ENCODE measurements around the gene ANAPC4. TPM values are rescaled to one million over a fixed set of nuclear protein-coding genes. Genes with fewer than 3 reads are reported as not detected.
"Not testable (repeated sequence)": the region's sequence is repeated elsewhere in the genome, so short reads cannot be mapped to it uniquely, and the experiment has no call there.

Gene ANAPC4
- total and polyA plus RNA-seq, 2 of the 13 experiments (the other 11 are each of a cell fraction or from before 2014, with no cell fraction given), result 14.5 to 30.2 TPM

DNA sequence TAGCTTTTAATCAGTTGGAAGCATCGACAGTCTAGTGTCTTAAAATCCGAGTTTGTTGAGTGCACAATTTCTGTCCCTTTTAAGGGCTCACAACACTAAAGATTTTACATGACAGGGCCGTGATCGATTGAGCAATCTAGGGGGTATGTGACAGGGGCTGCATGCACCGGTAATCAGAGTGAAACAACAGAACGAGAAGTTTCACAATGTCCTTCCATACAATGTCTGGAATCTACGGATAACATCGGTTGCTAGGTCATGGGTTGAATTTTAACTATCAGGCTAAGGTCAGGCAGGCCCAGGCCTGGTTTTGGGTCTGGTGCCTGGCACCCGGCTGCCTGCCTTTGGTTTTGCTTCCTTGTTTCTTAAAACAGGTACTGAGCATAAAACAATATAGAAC is 4.5 kb upstream of the ANAPC4 start:
- Histone ChIP-seq H3K4me2 (ENCODE audit: low read depth, low read length) (peak overlapping the region; percentile 54), H3K9ac (ENCODE audit: insufficient read depth, low read depth, low read length) (peak overlapping the region; percentile 60), H3K27ac (ENCODE audit: extremely low read length, insufficient read depth, low read length) (peak overlapping the region; percentile 80), H3K4me1 (ENCODE audit: insufficient read depth, low read length) (peaks cover 61% of the 10 kb centered on the region)
- intact Hi-C loops (cut with micrococcal nuclease; ENCODE audit: unreplicated experiment) (loop anchor here (10.0 kb wide), 1 partner anchor 138 kb away; the partner anchor contains the start of gene PI4K2B), in situ Hi-C loops (cut with HindIII; ENCODE audit: extremely low pct_ligation_motif_present, low pct_unique_long_range_greater_than_20kb) (loop anchor here (25.0 kb wide), 1 partner anchor 385 kb away; no protein-coding TSS in a partner anchor)
- H3K4me3 ChIP-seq (replicated peaks in 1 of 3; ENCODE audit: insufficient read depth in 1 of 3, low read depth in 2 of 3, low read length in 3 of 3); H2AFZ ChIP-seq (ENCODE audit: low read length); H3K36me3 ChIP-seq (replicated peaks in 1 of 2; ENCODE audit: control insufficient read depth in 1 of 2, insufficient read depth in 2 of 2, low read length in 2 of 2); BruUV-seq (replicated peaks); H3K9me3 ChIP-seq (ENCODE audit: low read length); H3K27me3 ChIP-seq (ENCODE audit: control insufficient read depth in 1 of 2, insufficient read depth in 2 of 2, low read length in 2 of 2); CTCF ChIA-PET (ENCODE audit: low intra/inter-chr PET ratio, low total read pairs); H4K20me1 ChIP-seq (ENCODE audit: insufficient read depth, low read length); H3K79me2 ChIP-seq (ENCODE audit: insufficient read depth, low read length); TF ChIP-seq LCORL, SOX6 (IDR thresholded peaks at IDR 0.05): not testable (repeated sequence)
- WGBS (ENCODE audit: low lambda C conversion rate), result 2% methylated on average over 9 of the region's 9 CpGs
- POLR2A ChIA-PET, result interaction anchor here (1.3 kb wide), 1 partner anchor 139 kb away, joined by 3 read pairs; no protein-coding TSS in a partner anchor
- DNase-seq (ENCODE audit: low spot score) (peak; percentile 85), FAIRE-seq (peak; percentile 78), ATAC-seq (peak; percentile 6; the same call in 1 of the 3 replicates)
- TF ChIP-seq LCORL (CRISPR knock-in tag; IDR thresholded peaks at IDR 0.05), result peak; percentile 56; the same call in 1 of the 2 replicates
- TF ChIP-seq RXRA (CRISPR knock-in tag; IDR thresholded peaks at IDR 0.05), result peak; percentile 52; the same call in 1 of the 2 replicates
- peak; percentile 93 for TF ChIP-seq SOX6 (CRISPR knock-in tag; IDR thresholded peaks at IDR 0.05)
- TF ChIP-seq PPARG (CRISPR knock-in tag; conservative IDR thresholded peaks at IDR 0.05), result 0 out of 2 replicates have a peak, but pooled peaks have one; percentile 13
- TF ChIP-seq MED1 (CRISPR knock-in tag; IDR thresholded peaks at IDR 0.05), result peak; percentile 76
- TF ChIP-seq EP300 (IDR thresholded peaks at IDR 0.05; ENCODE audit: low read depth in 2 of 2, low read length in 2 of 2), result peak in 1 of 2 experiments; percentile 51; a peak in 2 of 4 replicates
- TF ChIP-seq EP300 (CRISPR knock-in tag; IDR thresholded peaks at IDR 0.05; ENCODE audit: borderline replicate concordance), result peak; percentile 28; the same call in 1 of the 2 replicates
- TF ChIP-seq, protein P1, sequence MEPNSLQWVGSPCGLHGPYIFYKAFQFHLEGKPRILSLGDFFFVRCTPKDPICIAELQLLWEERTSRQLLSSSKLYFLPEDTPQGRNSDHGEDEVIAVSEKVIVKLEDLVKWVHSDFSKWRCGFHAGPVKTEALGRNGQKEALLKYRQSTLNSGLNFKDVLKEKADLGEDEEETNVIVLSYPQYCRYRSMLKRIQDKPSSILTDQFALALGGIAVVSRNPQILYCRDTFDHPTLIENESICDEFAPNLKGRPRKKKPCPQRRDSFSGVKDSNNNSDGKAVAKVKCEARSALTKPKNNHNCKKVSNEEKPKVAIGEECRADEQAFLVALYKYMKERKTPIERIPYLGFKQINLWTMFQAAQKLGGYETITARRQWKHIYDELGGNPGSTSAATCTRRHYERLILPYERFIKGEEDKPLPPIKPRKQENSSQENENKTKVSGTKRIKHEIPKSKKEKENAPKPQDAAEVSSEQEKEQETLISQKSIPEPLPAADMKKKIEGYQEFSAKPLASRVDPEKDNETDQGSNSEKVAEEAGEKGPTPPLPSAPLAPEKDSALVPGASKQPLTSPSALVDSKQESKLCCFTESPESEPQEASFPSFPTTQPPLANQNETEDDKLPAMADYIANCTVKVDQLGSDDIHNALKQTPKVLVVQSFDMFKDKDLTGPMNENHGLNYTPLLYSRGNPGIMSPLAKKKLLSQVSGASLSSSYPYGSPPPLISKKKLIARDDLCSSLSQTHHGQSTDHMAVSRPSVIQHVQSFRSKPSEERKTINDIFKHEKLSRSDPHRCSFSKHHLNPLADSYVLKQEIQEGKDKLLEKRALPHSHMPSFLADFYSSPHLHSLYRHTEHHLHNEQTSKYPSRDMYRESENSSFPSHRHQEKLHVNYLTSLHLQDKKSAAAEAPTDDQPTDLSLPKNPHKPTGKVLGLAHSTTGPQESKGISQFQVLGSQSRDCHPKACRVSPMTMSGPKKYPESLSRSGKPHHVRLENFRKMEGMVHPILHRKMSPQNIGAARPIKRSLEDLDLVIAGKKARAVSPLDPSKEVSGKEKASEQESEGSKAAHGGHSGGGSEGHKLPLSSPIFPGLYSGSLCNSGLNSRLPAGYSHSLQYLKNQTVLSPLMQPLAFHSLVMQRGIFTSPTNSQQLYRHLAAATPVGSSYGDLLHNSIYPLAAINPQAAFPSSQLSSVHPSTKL (CRISPR knock-in tag; IDR thresholded peaks at IDR 0.05), result peak; percentile 79
- peak; percentile 56; the same call in 1 of the 2 replicates for TF ChIP-seq TBX2 (CRISPR knock-in tag; IDR thresholded peaks at IDR 0.05; ENCODE audit: borderline replicate concordance)
- 0 out of 2 replicates have a peak, but pooled peaks have one; percentile 63 for TF ChIP-seq ZFP1 (CRISPR knock-in tag; IDR thresholded peaks at IDR 0.05)
- TF ChIP-seq POGZ (CRISPR knock-in tag; IDR thresholded peaks at IDR 0.05), result peak; percentile 62
- peak; percentile 56; the same call in 1 of the 2 replicates for TF ChIP-seq ZMYM3 (CRISPR knock-in tag; IDR thresholded peaks at IDR 0.05)
- peak; percentile 83; the same call in 1 of the 2 replicates for TF ChIP-seq TGIF2 (CRISPR knock-in tag; IDR thresholded peaks at IDR 0.05)
- TF ChIP-seq, protein P2, sequence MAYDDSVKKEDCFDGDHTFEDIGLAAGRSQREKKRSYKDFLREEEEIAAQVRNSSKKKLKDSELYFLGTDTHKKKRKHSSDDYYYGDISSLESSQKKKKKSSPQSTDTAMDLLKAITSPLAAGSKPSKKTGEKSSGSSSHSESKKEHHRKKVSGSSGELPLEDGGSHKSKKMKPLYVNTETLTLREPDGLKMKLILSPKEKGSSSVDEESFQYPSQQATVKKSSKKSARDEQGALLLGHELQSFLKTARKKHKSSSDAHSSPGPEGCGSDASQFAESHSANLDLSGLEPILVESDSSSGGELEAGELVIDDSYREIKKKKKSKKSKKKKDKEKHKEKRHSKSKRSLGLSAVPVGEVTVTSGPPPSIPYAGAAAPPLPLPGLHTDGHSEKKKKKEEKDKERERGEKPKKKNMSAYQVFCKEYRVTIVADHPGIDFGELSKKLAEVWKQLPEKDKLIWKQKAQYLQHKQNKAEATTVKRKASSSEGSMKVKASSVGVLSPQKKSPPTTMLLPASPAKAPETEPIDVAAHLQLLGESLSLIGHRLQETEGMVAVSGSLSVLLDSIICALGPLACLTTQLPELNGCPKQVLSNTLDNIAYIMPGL (CRISPR knock-in tag; IDR thresholded peaks at IDR 0.05; ENCODE audit: borderline replicate concordance in 1 of 2, low read depth in 1 of 2), result 0 out of 4 replicates have a peak, but pooled peaks of 1 of the 2 experiments have one; percentile 4
- peak; percentile 38; the same call in 1 of the 2 replicates for TF ChIP-seq MIER3 (CRISPR knock-in tag; IDR thresholded peaks at IDR 0.05; ENCODE audit: borderline replicate concordance)
- peak; percentile 73 for TF ChIP-seq ZFY (CRISPR knock-in tag; IDR thresholded peaks at IDR 0.05)
- TF ChIP-seq MEIS2 (CRISPR knock-in tag; IDR thresholded peaks at IDR 0.05), result peak; percentile 81; the same call in 1 of the 2 replicates
- peak; percentile 66 for TF ChIP-seq FOXA3 (CRISPR knock-in tag; IDR thresholded peaks at IDR 0.05)
